GM19193 (cell line): ENCODE data around the gene MTCH2.

Experiments
- POLR2A ChIP-seq: IDR thresholded peaks from 4 replicates; pipeline ENCODE4 v1.6.1; 2011; ENCODE audit not compliant: insufficient read depth, insufficient read length; ENCODE audit errors: extremely low read depth

Gene MTCH2

GRCh38 chr11:47642099-47642855 lies at the start of gene MTCH2:
Gene MTCH2, minus strand, starts transcription at chr11:47642559. Its CDS starts 94 bp downstream, at chr11:47642465.
- peak; percentile 97 for TF ChIP-seq POLR2A

GRCh38 chr11:47691979-47692378 lies 49.6 kb upstream of the MTCH2 start:
- TF ChIP-seq POLR2A, result no peak

- no peak for TF ChIP-seq POLR2A
These were observed 47.1 kb upstream of the MTCH2 start for GRCh38 chr11:47689480-47689879.

- TF ChIP-seq POLR2A, result no peak
These were observed 46.6 kb upstream of the MTCH2 start for GRCh38 chr11:47688991-47689390.

- TF ChIP-seq POLR2A, result no peak
These were observed 45.8 kb upstream of the MTCH2 start for GRCh38 chr11:47688111-47688510.

- no peak for TF ChIP-seq POLR2A
These were observed 43.8 kb upstream of the MTCH2 start for GRCh38 chr11:47686151-47686550.

- TF ChIP-seq POLR2A, result no peak
These were observed 33.5 kb upstream of the MTCH2 start for GRCh38 chr11:47675851-47676250.

- TF ChIP-seq POLR2A, result no peak
These were observed 29.9 kb upstream of the MTCH2 start for GRCh38 chr11:47672283-47672730.

GRCh38 chr11:47669856-47670255 lies 27.5 kb upstream of the MTCH2 start:
- TF ChIP-seq POLR2A, result no peak

- TF ChIP-seq POLR2A, result no peak
These were observed 26.3 kb upstream of the MTCH2 start for GRCh38 chr11:47668665-47669064.

- no peak for TF ChIP-seq POLR2A
These were observed 25.2 kb upstream of the MTCH2 start for GRCh38 chr11:47667555-47667954.

- no peak for TF ChIP-seq POLR2A
These were observed 24.8 kb upstream of the MTCH2 start for GRCh38 chr11:47667135-47667534.

- TF ChIP-seq POLR2A, result no peak
These were observed 18.9 kb upstream of the MTCH2 start for GRCh38 chr11:47661245-47661644.

GRCh38 chr11:47659276-47659675 lies 16.9 kb upstream of the MTCH2 start:
- no peak for TF ChIP-seq POLR2A

GRCh38 chr11:47656260-47656885 lies 14.0 kb upstream of the MTCH2 start:
- TF ChIP-seq POLR2A, result no peak

GRCh38 chr11:47651818-47652469 lies 9.6 kb upstream of the MTCH2 start:
- TF ChIP-seq POLR2A, result no peak
